DMS 273 treated with DMSO at 0.1 percent for 48 hours (cell line): Measurements from ENCODE around the gene ULK4.
A peak's percentile ranks its signal among the peaks of the same experiment; 100 is the strongest.

Source experiments
- DNase-seq: peaks from one replicate; lab custom pipeline; 2025; lab: John Stamatoyannopoulos, UW

Gene ULK4

DNA sequence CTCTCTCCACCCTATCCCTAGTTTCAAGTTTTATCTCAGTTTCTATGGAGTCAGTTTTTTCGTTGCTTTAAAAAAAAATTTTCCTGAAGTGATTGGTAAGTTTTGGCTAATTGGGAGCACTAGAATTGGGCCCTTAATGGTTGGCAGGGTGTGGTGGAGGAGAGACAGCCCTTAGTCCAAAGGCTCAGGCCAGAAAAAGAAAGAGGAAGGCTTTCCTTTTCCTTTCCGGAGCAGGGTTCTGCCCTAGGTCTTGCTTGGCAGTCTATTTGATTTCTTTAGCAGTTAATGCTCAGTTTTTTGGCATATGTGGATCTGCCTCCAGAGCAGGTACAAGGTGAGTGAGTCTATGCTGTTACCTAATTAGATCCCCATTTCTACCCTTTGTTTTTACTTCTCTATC, 739.9 kb downstream of the ULK4 start:
- DNase-seq = no peak

DNA sequence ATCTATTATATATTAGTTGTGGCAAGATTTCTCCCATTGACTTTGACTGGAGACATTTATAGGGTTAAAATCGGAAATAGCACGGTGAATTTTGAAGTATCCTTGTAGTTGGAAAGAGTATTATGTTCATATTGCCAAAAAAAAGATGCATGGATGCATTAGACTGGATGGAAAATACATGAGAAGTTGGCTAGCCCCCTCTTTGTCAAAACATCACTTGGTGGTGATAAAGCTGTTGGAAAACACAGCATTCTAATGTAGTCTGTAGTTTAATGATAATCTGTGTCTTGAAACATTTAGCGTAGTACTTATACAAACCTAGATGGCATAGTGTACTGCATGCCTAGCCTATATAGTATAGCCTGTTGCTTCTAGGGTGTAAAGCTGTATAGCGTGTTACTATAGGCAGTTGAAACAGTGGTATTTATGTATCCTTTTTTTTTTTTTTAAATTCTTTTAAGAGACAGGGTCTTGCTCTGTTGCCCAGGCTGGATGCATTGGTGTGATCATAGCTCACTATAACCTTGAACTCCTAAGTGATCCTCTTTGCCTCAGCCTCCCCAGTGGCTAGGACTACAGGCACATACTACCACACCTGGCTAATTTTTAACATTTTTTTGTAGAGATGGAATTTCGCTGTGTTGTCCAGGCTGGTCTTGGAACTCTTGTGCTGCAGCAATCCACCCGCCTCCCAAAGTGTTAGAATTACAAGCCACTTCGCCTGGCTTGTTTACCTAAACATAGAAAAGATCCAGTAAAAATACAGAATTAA, 740.8 kb downstream of the ULK4 start:
- DNase-seq = no peak

DNA sequence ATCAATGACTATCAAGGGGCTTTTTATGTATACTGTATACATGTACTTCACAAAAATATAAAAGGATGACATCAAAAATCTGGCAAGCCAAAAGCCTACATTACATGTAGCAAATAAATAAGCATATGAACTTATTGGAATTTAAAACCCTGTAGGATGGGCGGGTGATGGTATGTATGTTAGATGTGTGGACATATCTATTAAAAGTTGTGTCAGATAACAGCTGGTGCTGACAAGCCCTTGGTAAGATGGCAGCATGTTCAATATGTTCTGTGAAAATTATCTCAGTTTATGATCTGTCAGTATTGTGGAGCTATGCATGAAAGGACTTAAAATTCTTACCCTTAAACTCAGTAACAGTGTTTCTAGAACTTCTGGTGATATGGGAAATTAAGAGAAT, 742.5 kb downstream of the ULK4 start:
- no peak for DNase-seq

DNA sequence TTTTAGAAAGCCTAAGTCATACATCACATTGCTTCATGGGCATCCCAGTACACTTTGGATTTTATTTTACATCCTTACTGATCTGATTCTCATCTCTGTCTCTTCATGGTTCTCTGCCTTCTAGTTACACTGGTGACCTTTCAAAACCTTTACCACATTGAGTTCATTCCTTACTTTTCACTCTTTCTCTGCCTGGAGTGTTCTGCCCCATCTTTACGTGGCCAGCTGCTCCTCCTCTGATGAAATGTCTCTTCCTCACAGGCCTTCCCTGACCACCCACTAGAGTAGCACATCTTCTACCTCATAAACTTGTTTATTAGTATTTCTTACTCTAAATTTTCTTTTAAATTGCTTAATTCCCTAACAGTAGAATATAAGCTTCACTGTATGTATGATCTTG, 744.9 kb downstream of the ULK4 start:
- DNase-seq = no peak

DNA sequence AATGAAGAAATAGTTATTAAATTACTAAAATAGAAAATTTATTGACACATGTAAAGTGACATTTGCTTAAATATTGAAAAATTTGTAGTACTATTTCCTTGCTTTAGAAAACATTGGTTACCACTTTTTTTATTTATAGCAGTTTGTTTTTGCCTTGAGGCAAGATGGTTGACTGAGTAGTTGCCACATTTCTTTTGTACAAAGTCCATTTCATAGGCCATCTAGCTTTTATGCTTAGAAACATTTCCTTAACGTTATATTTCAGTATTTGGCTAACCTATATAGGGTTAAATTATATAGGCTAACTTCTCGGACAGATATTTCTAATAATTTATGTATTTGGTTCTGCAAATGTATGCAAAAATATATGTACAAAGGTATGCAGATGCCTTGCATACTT, 745.5 kb downstream of the ULK4 start:
- DNase-seq = no peak

DNA sequence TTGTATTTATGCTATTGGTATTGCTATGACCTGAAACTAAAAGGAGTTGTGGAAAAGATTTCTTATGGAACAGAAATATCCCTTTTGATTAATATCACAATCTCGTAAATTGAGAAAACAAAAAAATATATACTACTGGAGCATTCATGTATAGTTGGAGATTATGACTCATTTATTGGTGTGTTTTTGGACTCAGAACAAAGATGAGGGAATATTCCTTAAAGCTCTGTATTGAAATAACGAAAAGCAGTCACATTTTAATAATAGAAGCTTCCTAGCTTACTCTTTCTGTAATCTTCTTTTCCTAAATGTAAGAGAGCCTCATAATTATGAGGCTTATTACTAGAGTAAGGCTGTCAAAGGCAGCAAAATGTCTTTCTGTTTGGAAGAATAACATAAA, 748.3 kb downstream of the ULK4 start:
- no peak for DNase-seq

DNA sequence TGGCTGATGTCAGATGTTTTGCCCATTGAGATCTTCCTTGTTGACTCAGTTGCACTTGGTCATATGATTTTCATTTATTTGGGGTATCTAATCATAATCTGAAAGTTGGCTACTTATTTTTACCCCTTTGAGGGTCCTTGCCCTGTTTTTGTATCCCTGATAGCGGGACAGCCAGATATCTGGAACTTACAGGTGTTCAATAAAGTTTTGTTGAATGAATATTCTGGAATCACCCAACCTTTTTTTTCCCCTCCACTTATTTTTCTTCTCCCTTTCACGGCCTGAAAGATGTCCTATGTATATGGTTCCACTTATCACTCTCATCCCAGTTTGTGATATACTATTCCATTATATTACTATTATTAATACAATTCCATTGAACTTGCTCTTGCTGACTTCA, 749.8 kb downstream of the ULK4 start:
- no peak for DNase-seq

DNA sequence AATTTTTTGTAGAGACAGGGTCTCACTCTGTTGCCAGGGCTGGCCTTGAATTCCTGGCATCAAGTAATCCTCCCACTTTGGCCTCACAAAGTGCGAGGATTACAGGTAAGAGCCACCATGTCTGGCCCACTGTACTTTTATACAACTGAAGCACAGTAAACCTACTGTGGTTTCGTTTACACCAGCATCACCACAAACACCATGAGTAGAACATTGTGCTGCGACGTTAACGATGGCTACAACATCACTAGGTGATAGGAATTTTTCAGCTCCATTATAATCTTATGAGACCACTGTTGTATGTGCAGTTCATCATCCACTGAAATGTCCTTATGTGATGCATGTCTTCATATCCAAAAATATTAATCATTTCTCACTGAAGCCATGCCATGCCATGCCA, 750.9 kb downstream of the ULK4 start:
- DNase-seq = no peak

DNA sequence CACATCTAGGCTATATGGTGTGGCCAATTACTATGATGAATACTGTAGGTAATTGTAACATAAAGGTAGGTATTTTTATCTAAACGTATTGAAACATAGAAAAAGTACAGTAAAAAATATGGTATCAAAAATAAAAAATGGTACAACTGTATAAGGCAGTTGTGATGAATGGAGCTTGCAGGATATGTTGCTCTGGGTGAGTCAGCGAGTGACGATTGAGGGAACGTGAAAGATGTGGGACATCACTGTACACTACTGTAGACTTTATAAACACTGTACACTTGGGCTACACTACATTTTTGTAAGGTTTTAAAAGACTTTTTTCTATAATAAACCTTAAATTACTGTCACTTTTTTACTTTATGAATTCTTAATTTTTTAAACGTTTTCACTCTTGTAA, 752.3 kb downstream of the ULK4 start:
- DNase-seq = no peak

DNA sequence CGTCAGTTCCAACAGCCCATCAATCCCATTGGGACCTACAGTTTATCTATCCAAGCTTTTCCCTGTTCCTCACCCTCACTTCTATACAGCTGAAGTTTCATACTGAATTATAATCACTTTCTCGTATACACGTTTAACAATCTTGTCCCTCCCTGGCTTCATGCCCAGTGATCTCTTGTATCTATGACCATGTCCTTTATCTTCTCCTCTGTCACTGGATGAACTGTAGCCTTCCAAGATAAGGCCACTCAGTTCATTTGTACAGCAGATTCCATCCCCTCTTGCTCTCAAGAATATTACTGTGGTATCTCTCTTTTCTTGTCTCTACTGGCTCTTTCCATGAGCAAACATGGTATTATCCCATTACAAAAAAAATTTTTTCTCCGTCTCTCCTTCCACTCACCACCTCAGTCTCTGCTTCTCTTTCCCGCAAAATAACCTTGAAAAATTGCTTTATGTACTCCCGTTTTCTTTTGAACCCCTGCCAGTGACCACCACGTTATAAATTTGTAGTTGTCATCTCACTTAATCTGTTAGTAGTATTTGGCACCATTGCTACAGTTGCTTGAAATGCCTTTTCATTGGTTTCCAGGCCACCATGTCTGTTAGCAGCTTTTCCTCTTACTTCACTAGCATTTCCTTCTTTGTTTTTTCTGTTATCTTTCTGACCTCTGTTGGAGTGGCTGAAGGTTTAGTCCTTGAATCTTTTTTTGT, 753.2 kb downstream of the ULK4 start:
- DNase-seq = no peak

DNA sequence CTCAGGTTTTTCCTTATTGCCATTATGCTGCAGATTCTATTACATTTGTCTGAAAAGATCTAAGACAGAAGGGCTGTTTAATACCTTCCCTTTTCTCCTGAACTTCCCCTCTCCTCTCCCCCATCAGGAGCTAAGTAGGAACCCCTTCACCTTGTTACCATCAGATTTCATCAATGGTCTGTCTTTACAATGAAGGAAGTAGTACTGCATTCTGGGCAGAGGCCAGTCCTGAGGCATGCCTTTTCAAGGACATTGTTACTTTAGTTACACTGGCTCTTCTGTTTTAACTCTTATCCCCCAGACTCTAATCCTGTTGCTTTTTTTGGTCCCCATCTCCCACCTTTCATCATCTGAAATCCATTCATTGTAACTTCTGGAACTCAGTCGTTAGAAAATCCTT, 754.5 kb downstream of the ULK4 start:
- DNase-seq = no peak

DNA sequence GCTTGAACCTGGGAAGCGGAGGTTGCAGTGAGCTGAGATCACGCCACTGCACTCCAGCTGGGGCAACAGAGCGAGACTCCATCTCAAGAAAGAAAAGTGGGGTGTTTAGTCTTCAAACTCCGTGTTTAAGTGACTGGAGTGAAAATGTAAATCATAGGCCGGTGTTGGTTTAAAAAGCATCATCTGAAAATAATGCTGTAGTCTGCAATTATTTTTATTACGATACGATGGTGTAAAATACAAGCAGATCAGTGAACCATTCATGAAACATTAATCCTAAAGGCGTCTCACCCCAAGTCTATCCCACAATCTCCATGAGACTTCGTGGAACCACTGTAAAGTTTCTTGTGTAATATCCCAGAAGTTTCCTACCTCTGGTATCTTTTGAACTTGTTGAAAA, 756.3 kb downstream of the ULK4 start:
- no peak for DNase-seq

DNA sequence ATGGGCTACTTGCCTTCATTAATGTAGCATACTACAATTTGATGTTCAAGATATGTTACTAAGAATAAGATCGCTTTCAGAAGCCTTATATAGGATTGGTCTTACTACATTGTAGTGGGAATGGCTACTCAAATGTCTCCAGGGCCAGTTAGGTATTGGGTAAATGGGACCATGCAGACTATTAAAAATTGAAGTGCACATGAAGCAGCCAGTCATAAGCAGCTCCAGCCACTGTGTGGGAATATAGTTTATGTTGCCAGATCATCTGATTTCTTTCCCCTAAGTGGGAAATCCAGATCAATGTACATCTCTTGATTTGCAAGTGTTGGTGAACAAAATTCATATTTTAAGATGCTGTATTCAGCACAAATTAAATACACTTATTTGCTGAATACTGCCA, 757.5 kb downstream of the ULK4 start:
- no peak for DNase-seq

DNA sequence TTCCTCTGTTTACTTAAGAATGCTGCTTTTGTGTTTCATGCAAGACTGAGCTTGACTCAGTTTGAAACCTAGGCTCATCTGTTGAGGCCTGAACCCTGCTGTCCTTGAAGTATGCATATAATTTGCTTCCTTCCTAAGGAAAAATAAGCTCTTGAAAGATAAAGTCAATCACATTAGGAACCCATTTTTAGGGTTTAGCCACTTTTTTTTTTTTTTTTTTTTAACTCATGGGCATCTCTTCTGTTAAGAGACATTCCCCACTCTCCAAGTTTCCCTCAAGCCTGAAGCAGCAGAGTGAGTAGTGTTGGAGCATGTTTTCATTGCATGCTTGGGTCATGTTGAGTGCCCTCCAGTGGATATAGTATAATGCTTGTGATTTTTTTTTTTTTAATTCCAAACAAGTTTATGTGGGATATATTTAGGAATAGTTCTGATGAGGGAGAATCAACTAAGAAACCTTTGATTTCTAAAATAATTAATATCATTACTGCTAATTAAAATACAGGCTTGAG, 759.0 kb downstream of the ULK4 start:
- peak; percentile 20 for DNase-seq

DNA sequence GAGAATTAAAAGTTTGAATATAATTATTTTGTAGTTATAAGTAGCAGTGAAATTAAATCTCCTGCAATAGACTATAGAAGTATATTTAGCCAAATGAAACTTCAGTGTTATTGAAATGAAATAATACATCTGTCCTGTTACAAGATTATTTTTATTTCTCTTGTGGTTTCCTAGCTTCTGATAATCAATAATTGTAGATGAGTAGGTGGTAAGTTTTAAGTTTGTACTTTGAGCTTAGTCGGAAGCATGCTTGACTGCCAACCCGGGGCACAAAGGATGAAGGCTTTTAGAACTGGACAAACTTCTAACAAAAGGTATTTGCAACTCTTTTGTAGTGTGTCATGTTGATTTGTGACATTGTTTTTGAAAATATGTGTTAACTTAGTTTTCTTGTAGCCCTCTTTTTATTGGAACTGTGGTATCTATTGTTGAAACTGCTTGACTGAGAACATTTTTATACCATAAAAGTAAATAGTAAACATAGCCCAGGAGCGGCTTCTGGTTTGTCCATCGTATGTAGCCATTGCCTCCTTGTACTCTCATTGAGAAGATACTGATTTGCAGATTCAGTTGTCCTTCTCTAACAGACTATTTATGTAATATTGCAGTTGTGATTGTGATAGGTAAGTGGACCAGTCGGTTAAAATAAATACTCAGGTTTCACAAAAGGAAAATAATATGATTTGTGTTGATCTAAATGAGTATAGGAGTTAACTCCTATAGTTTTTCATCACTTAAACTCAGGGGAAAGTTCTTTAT, 759.6 kb downstream of the ULK4 start:
- DNase-seq = no peak

DNA sequence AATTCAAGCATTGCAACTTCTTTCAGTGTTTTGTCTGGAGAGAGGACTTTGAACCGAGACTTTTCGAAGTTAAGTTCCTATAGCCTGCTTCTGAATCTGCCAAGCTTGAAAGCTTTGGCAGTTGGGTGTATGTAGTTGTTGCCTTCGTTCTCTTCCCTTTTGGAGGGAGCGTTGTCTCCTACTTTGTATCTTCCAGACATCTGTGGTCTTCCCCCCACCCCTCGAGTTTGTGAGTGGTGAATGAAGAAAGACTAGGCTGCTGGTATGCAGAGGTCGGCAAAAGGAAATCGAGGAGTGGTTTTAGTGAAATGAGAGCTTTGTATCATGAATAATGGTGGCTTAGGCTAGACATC, 761.3 kb downstream of the ULK4 start:
- no peak for DNase-seq

DNA sequence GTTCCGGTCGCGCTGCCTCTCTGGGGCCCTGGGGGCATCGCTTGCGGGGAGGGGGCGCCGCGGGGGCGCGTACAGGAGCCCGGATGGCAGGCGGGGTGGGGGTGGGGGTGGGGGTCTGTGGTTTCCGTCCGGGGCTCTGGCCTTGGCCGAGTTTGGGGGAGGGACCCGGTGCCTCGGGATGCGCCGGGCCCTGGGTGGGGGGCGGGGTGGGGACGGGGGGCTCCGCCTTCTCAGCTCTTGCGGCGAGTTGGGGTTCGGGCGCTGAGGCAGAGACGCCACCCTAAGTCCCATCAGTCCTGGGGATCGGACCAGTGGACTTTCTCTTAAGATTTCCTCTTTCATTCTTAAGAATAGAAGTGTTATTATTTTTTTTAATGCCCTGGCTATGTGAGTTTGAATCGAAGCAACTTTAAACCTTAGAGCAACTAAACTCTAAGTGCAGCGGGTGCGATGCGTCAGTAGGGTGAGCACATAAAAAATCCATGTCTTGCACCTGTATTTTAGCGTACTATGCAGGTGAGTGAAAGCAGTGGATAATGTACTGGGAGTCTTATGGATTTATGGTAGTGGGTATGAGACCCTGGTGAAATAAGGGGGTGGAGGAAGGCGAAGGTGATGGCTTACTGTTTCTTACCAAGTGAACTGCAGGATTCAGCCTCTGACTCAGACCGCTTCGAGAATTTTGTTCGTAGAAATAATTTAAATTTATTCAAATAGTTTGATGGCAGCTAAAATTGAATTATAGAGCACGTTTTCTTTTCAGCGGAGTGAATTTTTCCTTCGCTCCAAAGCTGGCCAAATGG, 761.8 kb downstream of the ULK4 start:
- no peak for DNase-seq

DNA sequence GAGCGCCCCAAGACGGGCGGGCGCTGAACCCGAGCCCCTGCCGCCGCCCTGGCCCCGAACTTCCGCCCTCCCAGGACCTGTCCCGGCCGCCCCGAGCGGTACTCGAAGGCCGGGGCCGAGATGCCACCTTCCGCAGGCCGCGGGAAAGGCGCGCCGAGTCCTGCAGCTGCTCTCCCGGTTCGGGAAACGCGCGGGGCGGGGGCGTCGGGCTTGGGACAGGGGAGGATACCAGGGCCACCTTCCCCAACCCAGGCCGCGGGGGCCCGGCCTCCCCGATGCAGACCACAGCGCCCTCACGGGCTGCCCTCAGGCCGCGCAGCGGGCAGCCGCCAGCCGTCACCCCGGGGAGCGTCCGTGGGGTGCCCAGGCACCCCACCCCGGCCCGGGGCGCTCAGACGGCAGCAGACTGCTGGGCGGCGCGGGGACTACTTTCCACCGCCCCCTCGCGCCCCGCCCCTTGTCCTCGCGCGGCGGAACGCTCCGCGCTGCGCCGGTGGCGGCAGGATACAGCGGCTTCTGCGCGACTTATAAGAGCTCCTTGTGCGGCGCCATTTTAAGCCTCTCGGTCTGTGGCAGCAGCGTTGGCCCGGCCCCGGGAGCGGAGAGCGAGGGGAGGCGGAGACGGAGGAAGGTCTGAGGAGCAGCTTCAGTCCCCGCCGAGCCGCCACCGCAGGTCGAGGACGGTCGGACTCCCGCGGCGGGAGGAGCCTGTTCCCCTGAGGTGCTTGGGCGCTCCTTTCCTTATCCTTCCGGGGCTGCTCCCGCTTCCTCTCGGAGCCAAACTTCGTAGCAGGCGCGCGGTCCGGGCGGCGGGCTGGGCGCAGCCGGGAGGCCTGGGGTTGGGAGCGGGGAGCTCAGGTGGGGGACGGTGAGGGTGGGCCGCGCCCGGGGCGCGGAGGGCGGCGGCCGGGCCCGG, 762.7 kb downstream of the ULK4 start, which contains the start of gene CTNNB1:
TSS of gene CTNNB1 (plus strand) at position 556 of the 916 bp plus-strand sequence. CDS start 24,564 bp downstream, outside the sequence.
- peak; percentile 45 for DNase-seq

DNA sequence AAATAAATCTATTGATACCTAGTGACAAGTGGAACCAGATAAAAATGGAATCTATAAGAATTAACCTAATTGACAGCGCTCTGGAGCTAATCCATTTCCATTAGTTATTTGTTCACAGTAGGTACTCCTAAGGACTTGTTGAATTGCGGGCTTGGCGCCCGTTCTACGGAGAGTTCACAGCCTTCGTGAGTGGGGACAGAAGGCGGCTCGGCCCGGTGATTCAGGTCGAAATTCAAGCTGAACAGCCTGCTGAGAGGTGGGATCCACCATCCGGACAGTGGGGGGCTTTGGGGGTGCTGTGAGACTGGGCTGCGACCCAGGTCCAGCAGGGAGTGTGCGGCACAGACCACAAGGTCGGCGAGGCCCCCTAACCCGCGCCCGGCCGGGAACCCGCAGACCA, 763.4 kb downstream of the ULK4 start:
- no peak for DNase-seq

DNA sequence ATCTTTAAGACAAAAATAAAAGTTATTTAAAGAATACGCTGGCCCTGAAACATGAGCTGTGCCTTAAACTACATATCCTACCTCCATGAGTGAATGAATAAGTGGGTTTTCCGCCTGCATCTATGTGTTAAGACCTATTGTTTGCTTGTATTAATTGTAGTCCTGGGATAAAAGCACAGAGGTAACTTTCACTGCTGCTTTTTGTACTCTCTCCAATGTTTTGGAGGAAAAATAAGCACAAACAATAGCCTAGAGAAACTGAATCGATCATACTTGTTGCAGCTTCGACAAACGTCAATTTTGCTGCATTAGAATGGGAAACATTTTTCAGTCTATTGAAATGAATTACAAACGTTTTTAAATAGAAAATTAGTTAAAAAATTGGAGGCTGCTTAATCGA, 763.9 kb downstream of the ULK4 start:
- no peak for DNase-seq
